Kidney glomerular epithelial cell (primary cell): ENCODE data around the gene AOAH.
"Not testable (repeated sequence)": the region's sequence is repeated elsewhere in the genome, so short reads cannot be mapped to it uniquely, and the experiment has no call there.

ENCODE experiments used
- DNase-seq: peaks from one replicate; lab custom pipeline; 2025; lab: John Stamatoyannopoulos, UW

The AOAH gene

DNA sequence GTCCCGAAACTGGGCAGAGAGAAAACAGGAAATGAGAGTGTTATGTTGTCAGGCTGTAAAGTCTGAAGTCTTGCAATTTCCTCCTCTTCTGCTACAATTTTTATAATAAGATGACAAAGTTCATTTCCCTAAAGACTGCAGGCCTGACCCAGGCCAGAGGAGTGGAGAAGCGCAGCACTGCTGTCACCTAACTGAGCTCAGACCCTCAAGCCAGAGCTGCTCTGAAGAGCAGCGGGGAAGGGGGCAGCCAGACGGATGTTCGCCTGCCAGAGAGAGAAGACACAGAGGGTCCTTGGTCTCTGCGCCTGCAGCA is 12.6 kb upstream of the AOAH start:
- DNase-seq: no peak

DNA sequence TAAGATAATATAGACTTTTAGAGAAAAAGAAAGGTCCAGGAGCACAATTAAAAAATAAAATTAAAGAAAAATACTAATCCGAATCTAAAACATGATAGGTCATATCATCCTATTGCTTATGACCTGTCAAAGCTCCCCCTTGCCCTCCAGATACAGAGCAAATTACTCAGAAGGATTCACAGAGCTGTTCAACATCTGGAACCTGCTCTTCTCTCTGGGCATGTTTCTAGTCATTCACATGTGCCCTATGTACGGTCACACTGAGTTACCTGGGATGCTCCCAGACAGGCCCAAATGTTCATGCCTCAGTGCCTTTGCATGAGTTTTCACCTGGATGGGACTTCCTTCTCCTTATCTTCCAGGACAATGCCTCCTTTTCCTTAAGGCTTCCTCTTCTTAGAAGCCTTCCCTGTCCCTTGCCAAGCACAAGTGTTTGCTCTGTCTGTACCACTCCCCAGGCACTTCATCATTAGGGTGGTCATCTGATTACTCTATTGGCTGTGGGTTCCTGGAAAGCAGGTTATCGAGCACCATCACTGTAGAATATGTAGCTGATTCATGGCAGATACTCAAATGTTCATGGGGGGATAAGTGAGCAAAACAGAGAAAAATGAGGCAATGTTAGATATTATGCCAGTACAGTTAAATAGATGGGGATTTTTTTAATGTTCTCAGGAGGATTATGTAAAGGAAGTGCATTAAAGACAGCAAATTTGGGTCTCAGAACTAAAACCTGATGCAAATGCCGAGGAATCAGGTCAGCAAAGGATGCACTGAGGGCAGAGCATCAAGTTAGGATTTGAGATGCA is 12.0 kb upstream of the AOAH start:
- no peak for DNase-seq

DNA sequence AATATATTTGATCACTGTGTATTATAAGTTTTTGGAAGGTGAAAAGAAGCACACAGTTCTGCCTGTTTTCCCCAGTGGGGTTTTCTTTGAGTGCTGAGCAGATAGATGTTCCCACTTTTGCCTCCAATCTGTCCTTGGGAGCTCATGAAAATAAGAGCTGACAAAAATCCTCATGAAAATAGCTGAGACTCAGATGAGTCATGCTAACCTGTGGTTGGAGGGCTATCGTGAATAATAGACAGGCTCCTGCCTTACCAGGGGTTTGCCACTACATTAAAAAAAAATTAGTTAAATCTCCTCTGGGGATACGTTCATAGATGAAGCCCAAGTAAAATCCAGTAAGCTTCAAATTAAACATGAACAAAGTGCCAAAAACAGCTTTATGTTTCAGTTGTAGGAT is 10.9 kb upstream of the AOAH start:
- DNase-seq: no peak

DNA sequence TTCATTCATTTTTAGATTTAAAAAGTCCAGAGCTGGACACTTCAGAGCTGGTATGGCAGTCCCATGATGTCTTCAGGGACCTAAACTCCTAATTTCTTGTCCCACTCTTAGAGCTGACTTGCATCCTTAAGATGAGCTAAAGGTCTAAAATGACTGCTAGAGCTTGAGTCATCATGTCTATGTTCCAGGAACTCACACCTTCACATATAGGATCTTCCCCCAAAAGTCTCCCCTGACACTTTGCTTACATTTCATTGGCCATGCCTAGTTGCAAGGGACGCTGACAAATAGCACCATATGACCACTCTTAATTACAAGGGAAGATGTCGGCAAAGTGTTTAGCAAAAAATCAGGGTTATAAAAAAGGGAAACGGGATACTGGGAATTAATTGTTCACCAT is 10.4 kb upstream of the AOAH start:
- no peak for DNase-seq

DNA sequence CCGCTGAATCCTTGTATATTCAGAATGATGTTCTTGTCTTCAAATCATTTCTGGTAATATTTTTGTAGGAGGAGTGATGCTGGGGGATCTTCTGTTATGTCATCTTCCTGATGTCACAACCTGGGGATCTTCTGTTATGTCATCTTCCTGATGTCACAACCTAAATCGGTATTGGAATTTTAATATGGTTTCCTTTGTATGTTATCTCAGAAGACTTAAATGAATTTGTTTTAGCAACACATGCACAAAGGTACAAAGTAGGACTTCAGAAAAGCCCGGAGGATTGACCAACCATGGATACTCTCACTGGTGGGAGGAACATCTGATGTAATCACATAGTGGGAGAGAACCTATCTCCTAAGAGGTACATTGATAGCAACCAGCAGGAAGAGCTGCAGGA is 9.1 kb upstream of the AOAH start:
- DNase-seq: no peak

DNA sequence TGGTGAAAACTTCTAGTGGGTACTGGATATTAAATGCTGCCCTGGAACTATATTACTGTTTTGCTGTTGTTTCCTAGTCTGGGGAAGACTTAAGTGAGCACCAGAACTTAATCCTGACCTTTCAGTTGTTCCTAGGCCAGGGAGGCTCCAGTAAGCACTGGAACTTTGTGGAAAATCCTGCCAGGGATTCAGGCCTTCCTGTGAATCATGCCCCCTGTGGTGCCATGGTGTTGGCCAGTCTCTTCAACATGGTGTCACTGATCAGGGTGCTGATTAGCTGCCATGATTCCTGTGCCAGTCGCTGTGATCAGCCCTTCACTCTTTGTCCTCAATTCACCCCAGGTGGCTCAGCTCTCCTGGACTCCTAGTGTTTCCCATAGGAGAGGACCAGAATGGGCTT is 8.5 kb upstream of the AOAH start:
- no peak for DNase-seq

DNA sequence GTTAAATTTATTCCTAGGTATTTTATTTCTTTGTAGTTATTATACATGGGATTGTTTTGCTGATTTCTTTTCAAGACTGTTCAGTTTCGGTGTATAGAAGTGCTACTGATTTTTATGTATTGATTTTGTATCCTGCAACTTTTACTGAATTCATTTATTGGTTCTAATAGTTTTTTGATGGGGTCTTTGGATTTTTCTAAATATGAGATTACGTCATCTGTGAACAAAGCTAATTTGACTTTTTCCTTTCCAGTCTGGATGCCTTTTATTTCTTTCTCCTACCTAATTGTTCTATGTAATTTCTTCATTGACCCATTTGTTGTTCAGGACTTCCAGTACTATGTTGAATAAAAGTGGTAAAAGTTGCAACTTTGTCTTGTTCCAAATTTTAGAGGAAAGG is 5.8 kb upstream of the AOAH start:
- no peak for DNase-seq

DNA sequence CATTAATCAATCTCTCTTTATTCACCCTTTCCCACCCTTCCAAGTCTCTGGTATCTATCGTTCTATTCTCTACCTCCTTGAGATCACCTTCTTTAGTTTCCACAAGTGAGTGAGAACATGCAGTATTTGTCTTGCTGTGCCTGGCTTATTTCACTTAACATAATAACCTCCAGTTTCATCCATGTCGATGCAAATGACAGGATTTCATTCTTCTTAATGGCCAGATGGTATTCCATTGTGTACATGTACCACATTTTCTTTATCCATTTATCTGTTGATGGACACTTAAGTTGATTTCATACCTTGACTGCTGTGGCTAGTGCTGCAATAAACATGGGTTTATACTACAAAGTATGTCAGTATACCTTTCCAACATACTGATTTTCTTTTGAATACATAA is 3.8 kb upstream of the AOAH start:
- no peak for DNase-seq

DNA sequence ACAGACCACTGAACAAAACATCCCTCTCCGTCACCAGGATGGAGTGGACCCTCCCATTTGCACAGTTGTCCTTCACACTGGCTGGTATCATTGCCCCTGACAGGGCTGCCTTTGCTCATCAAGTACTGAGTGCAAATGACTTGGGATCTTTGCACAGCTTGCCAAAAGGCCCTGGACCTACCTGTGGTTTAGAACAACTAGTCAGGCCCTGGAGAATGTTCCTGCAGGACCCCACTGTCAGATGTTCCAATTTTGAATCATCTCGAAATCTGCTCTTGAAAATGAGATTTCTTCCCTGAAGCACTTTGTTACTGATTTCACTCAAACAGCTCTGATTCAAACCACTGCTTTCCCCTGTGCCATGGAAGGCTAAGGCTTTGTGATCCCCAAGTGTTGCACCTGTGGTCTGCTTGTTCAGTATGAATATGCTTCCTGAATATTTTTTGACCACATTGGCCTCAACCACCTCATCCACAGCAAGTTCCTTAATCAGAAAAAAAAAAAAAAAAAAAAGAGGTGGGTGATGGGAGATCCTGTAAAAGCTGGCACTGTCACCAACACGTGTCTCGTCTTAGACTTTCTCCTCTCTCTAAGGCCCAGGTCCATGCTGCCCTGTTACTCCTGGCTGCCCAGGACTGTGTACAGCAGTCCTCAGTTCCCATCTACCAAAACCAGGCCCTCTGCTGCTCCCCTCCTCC is 2.7 kb upstream of the AOAH start:
- no peak for DNase-seq

DNA sequence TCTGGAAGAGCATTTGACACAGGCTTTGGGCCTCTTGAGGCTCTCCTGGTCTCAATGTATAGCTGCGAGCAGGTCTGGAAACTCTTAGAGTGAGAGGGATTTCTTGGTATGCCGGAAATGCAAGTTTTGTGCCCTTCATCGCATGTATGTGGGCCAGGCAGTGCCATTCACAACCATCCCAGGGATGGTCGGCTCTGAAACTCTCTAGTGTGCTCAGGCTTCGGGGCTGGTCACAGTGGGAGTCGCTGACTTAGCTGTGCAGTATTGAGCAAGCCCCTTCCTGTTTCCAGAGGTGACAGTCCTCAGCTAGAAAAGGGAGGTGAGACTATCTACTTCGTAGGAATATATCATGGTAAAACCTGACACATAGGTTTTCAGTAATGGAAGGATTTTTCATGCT is 2.0 kb upstream of the AOAH start:
- DNase-seq: no peak

DNA sequence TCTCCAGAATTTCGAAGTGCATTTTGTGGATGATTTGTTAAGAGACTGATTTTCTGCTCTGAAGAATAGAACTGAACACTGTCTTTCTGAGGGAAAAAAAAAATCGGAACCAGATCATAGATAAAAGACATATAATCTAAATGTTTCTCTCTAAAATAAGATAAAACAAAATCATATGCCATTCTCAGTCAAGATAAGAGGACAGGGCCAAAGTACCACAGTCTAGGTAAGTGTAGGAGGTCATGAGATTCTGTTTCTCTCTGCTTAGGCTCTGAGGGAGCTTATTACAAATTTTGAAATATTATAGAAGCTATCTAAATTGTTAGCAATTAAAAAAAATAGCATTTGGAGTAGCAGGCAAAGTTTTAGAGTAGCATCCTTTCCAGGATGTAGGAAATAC is 702 bp upstream of the AOAH start:
- DNase-seq: no peak

DNA sequence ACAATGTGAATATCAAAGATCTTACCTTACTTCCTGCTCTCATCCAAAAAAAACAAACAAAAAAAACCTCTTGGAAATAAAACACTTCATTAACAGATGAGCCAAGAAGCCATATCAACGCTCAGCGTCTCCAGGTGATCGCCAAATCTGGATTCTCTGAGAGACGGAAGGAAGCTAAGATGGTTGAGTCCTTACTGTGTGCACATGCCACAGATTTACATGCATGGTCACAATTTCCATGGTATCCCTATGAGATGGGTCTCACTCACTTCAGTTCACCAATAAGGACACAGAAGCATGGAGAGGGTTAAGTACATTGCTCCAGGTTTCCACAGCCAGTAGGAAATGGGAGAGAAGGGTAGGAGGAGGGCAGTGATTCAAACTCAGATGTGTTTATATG is 1.0 kb downstream of the AOAH start:
- no peak for DNase-seq

DNA sequence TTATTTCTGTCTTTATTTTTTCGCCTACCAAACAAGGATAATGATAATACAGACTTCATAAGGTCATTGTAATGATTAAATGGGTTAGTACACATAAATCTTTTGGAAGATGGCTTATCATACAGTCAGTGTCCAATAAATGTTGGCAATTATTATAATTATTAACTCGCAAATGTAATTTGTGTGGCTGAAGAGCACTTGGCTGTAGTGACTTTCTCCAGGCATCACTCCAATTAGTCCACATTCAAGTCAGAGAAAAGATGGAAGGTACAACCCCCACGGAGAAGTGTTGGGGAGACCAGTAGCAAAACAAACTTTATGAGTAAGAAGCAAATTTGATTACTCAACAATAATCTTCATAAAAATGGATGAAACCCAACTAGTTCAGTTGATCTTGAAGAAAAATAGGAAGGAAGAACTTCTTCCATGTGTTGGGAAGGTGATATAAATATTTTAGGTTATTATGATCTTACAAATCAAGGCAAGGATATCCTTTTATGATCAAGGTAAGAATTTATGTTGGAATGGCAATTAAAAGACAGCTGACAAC is 5.1 kb downstream of the AOAH start:
- no peak for DNase-seq

DNA sequence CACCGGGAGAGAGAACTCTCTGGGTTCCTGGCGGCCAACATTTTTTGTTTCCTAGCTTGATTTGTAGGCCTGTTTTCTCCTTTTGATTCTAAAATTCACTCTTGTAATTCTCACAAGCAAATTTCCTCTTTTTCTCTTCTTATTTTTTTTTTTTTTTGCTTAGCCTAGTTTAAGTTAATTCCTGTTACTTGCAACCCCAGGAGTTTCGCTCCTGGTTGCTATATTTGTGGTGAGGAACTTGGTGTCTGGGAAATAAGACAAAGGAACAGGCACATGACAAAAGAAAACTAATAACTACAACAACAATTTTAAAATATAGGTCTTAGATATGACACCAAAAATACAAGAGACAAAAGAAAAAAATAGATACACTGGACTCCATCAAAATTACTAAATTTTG is 6.7 kb downstream of the AOAH start:
- DNase-seq: no peak

DNA sequence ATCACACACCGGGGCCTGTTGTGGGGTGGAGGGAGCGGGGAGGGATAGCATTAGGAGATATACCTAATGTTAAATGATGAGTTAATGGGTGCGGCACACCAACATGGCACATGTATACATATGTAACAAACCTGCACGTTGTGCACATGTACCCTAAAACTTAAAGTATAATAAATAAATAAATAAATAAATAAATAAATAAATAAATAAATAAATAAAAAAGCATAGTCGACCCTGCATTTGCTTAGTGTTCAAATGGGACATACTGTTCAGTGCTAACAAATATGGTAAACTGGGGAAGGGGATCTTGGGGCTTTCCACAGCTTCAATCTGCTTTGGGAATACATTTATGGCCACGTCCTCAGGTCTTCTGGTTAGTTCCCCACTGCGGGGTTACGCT is 7.5 kb downstream of the AOAH start:
- DNase-seq: not testable (repeated sequence)

DNA sequence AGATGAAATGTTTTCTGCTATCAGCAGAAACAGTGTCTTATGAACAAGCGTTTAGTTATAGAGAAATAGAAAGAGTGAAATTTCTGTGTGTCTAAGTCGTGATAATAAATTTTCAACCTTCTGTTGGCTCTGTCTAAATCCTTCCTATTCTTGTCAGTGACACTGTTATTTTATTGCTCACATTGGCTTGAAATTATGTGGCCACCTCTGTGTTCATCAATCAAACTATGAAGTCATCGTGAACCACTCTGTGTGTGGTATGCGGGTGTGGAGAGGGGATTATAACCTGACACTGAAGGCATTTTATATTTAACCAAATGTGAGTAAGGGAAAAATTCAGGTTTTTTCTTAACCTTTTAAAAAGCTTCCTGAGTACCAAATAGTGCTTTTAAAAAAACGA is 12.3 kb downstream of the AOAH start:
- no peak for DNase-seq

DNA sequence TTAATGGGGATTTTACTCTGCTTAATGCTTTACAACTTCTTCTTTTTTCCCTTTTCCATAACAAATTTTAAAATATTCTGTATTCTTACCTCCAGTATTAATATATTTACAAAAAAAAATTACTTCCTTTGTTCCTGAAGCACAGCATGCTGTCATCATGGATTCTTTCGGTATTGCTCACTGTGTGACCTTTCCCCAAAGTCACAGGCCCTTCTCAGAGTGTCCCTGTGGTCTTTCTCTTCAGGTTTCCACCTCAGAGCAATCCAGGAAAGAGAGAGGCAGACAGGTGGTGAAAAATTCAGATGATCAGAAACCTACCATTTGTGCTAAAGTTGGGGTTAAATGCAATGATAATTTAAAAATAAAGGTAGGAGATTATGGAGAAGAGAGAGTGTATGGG is 13.0 kb downstream of the AOAH start:
- DNase-seq: no peak

DNA sequence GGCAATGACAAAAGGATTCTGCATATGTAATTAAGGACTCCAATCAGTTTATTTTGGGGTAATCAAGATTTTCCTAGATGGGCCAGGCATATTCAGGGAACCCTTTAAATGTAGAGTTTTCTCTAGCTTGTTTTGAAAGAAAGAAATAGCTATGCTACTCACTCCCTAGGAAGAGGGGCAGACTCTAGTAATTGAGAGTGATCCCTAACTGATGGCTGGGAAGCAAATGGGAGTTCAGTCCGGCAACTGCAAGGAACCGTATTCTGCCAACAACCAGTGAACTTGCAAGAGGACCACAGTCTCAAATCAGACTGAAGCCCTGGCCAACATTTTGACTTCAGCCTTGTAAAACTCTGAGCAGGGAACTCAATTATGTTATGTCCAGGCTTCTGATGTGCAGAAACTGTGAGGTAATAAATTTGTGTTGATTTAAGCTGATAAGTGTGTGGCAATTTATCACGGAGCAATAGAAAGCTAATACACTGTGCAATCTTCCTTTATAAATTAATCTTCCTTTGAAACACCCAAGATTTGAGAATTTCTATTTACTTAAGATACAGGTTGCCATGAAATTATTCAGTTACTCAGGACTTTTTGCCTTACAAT is 14.0 kb downstream of the AOAH start:
- no peak for DNase-seq

DNA sequence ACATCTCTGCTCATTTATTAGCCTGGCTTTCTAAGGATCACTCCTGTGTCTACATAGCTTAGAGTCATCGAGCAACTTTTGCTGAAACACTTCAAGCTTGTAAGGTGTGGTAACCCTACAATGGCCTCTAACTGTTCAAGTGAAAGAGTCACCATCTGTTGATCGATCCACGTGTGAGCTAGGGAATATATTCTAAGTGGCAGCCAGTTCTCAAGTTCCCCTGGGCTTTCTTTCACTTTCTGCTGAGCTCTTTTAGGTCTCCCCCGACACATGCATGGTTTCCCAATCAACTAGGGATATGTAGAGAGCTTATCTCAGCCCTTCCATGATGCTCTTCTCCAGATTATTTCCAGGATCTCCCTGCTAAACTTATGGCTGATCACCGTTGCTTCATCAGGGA is 15.5 kb downstream of the AOAH start:
- DNase-seq: no peak

DNA sequence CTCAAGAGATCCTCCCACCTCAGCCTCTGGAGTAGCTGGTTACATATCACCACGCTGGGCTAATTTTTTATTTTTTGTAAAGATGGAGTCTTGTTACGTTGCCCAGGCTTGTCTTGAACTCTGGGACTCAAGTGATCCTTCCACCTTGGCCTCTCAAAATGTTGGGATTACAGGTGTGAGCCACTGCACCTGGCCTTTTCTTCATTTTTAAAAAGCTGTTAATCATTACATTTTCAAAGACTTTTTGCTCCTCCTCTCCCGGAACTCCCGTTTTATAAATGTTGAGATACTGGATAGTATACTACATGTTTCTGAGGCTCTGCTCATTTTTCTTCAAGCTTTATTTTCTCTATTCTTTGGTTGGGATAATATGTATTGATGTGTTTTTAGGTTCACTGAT is 16.4 kb downstream of the AOAH start:
- no peak for DNase-seq

DNA sequence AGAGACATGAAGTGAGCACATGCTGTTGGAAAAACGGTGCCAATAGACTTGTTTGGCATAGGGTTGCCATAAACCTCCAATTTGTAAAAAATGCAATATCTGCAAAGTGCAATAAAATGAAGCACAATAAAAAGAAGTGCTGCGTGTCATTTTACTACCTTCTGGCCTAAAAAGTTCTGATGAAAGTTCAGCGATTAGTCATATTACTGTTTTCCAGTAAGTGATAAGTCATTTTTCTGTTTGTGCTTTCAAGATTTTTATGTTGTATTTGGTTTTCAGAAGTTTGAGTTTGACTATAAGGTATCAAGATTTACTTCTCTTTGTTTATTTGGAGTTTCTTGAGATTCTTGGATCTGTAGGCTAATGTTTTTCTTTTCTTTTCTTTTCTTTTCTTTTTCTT is 16.8 kb downstream of the AOAH start:
- no peak for DNase-seq

DNA sequence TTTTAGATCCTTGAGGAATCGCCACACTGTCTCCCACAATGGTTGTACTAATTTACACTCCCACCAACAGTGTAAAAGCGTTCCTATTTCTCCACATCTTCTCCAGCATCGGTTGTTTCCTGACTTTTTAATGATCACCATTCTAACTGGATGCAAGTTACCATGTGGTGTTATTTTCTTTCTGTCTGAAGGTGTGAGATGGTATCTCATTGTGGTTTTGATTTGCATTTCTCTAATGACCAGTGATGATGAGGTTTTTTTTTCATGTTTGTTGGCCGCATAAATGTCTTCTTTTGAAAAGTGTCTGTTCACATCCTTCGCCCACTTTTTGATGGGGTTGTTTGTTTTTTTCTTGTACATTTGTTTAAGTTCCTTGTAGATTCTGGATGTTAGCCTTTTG is 20.4 kb downstream of the AOAH start:
- not testable (repeated sequence) for DNase-seq

DNA sequence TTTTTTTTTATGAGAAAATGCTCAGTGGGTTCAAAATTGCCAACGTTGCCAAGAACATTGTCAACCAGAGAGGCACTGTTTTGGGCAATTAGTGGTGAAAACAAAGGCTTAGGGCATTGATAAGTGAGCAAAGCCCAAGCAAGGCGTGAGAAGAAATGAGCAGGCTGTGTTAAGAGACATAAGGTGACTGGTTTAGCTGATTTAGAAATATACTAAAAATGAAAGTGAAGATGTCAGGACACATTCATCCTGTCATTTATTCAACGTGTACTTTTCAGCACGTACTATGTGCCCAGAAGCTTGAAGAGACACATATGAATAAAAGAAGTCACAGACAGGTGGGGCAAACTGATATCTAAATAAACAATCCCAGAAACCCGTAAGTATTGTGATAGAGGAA is 31.8 kb downstream of the AOAH start:
- no peak for DNase-seq
